Measurements from ENCODE around the gene RIMS4. TPM values are rescaled to one million over a fixed set of nuclear protein-coding genes. Genes with fewer than 3 reads are reported as not detected.
A peak's percentile ranks its signal among the peaks of the same experiment; 100 is the strongest.
"Not testable (repeated sequence)": the region's sequence is repeated elsewhere in the genome, so short reads cannot be mapped to it uniquely, and the experiment has no call there.

Gene RIMS4
- total RNA-seq, 1 donor from 2014 or later, result 8.0 TPM

DNA sequence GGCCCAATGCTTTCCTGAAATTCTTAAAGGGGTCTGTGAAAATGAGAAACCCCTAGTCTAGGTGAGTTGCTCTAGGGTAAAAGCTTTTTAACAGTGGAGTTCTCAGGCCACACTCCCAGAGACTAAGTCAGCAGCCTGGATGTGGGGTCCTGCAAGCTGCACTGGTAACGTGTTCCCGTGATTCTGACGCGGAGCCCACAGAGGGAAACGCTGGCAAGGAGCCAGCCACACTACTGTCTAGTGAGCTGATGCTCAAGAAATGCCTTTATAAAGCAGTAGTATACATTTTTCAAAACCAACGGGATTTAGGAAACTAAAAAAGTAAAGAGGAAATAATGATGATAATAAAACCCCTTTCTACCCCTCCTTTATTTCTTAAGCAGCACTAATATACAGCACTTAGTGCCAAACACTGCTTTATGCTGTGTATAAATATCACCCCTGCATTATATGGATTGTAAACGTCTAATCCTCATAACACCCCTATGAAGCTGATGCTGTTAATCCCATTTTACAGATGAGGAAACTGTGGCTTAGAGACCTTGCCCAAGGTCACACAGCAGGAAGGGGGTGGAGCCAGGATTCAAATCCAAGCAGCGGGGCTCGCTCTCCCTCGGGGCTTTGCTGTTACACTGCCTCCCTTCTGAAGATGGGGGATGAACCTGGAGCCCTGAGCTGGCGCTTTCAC lies 39.7 kb downstream of the RIMS4 start:
- ATAC-seq (no peak), DNase-seq (ENCODE audit: low spot score) (no peak)
- intact Hi-C loops (cut with DNase I), result no loop called here

DNA sequence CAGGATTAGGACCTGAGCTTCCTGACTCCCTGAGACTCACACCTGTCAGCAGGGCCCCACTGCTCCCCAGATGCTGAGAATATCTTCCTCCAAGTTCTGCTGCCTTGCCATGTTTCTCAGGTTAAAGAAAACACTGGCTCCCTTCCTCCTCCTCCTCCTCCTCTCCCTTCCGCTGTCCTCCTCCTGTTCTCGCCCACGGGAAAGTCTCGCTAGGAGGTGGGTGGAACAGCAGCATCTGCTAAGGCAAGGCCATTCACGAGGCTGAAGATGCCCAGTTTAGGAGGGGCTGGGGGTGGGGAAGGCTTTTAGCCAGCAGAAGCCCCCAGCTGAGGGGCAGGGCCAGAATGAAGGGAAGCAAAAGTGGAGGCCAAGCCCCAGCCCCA lies 40.9 kb downstream of the RIMS4 start:
- ATAC-seq, result no peak
- intact Hi-C loops (cut with DNase I), result no loop called here

DNA sequence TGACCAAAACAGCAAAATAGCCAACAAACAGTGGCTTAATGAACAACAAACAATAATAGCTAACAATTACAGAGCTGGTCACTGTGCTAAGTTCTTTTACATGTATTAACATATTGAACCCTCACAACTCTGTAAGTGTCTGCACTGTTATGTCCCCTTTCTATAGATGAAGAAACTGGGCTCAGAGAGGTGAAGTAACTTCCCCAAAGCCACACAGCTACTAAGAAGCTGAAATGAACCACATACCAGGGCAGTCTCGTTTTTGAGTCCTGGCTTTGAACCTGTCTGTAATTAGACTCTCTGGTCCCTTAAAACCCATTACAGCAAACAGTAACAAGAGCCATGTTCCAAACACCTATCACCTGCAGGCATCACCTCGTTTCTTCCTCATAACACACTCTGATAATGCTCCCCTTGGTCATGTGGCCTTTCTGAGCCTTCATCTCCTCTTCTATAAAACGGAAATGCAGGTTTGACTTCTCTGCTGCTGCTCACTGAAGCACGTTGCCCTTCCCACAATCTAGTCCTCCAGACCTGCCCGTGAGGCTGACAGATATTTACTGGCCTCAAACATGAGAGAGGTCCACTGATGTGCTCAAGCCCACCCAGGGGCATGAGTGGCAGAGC lies 41.4 kb downstream of the RIMS4 start:
- no peak for ATAC-seq
- intact Hi-C loops (cut with DNase I), result no loop called here
- no peak for DNase-seq (ENCODE audit: low spot score)

More for the DNA sequence above, 40.9 kb downstream of the RIMS4 start:
- DNase-seq (ENCODE audit: low spot score), result no peak

DNA sequence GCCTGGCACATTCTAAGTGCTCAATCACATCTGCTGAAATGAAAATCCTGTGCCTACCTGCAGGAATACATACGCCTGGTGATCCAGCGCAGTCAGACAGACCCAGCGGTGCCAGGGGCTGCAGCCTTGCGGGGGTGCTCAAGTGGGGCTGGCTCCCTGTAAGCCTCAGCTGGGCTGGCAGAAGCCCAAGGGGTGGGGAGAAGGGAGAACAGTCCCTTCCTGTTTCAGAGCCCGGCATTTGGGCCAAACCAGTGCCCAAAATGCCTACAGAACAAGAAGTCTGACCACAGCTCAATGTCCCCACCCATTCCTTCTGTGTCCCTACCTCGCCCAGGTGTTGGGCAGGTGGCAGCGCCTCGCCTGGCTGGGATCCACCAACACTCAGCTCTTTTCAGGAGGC lies 42.1 kb downstream of the RIMS4 start:
- DNase-seq (ENCODE audit: low spot score) (no peak), ATAC-seq (no peak)
- intact Hi-C loops (cut with DNase I), result no loop called here

DNA sequence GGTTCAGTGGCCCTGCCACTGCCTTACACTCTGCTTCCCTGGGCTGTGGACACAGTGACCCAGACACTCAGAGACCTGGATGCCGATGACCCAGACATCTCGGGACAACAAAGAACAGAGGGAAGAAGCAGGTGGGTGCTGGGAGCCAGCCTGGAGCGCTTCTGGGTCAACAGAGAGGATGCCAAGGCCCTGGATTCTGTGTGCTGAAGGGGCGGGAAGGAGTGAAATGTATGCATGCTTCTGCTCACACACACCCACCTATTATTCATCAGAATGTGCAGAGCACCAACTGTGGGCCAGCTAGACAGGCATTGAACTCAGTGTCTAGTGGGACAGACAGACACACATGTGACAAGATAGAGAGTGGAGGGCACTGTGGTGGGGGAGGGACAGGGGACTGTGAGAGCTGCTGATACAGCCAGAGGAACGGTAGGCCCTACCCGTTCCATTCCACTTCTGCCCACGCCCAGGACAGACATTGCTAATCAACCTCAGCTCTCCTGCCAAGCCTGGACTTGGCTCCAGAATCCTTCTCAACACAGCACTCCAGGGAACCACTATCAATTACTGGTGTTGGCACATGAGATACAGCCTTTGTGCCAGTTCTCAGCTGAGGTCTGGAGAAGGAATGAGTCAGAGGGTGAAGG lies 44.5 kb downstream of the RIMS4 start:
- intact Hi-C loops (cut with DNase I), result no loop called here
- DNase-seq (ENCODE audit: low spot score) (no peak), ATAC-seq (no peak)

DNA sequence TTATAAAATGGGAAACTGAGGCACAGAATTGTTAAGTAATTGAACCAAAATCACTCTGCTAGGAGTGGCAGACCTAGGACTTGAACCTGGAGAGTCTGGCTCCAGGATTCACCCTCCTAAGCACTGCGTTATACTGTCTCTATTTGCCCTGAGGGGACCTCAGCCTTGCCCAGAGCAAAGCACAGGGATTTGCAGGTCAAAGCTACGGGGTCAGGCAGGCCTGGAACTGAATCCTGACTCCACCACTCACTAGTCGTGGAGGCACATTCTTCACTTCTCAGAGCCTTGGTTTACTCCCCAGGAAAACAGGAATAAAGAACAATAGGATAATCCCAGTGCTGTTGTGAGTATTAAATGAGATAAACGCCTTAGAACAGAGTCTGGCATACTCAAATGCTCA lies 45.3 kb downstream of the RIMS4 start:
- intact Hi-C loops (cut with DNase I), result no loop called here
- DNase-seq (ENCODE audit: low spot score), result no peak
- ATAC-seq, result no peak

DNA sequence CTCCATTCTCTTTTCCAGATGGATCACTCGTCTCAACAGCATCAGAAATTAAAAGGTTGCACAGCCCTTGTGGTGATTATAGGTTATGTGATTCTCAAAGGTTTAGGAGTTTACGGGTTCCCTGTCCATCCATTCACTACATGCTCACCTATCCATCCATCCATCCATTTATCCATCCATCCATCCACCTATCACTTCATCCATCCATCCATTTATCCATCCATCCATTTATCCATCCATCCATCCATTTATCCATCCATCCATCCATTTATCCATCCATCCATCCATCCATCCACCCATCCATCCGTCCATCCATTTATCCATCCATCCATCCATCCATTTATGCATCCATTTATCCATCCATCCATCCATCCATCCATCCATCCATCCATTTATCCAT lies 46.5 kb downstream of the RIMS4 start:
- intact Hi-C loops (cut with DNase I); DNase-seq (ENCODE audit: low spot score); ATAC-seq: not testable (repeated sequence)

DNA sequence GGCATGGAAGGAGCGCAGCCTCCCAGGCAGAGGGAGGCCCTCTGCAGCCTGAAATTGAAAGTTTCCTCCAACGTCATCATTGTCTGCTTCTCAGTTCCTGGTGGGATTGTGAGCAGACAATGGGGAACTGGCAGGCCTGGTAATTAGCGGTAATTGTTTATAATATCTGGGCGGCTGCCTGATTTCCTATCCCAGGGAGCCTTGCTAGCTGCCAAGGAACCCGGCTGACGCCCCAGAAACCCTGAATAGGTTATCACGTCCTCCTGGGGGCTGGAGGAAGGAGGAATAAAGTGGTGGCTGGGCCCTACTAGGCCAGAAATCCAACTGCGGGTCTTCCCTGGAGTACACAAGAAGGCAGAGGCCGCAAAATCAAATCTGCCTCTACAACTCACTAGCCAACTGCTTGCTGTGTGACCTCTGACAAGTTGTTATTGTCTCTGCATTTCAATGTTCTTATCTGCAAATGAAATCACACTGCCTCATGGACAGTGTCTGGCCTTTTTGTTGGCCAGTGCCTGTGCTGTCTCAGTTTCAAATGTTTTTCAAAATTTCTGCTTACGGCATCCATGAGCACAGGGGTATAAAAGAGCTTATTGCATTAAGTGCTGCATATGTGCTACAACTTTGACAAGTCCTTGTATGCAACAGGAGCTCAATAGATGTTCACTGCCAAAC lies 47.7 kb downstream of the RIMS4 start:
- no peak for ATAC-seq

DNA sequence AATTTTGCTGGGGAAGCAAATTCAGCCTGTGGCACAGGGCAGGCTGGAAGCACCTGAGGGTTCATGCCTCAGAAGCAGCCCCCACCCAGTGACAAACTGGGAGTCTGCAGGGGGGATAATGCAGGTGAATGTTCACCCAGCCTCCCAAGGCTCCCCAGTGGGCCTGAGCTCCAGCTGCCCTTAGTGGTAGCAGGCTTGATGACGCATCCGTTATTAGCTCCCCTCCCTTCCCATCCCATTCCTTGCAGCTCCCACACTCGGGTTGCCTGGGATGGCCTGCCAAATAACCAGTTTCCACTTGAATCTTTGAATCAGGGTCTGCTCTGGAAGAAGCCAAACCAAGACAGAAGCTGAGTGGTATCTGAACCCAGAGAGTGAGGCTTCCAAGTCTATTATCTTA lies 48.9 kb downstream of the RIMS4 start:
- DNase-seq (ENCODE audit: low spot score) (no peak), ATAC-seq (peak; percentile 33)
- intact Hi-C loops (cut with DNase I), result no loop called here

More for the DNA sequence above, 47.7 kb downstream of the RIMS4 start:
- DNase-seq (ENCODE audit: low spot score), result no peak
- intact Hi-C loops (cut with DNase I), result no loop called here

DNA sequence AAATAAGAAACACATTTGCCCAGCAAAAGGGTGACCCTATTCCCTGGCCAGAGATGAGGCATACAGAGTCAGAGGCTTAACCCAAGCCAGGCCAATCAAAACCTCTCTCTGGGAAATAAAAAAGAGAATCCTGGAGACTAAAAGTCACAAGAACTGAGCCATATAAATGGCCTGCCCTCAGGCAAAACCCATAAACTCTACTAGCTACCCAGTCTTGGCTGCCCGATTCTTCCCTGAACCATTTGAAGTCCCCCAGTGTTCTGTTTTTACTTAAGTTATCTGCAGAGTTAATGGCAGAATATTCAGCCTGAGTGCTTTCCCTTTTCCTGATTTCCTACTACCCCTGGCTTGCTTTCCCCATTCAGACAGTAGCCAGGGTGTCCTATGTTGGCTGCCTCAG lies 50.8 kb downstream of the RIMS4 start:
- intact Hi-C loops (cut with DNase I), result loop anchor here (5.0 kb wide), 1 partner anchor 777 kb away; no protein-coding TSS in a partner anchor
- DNase-seq (ENCODE audit: low spot score) (no peak), ATAC-seq (no peak)

DNA sequence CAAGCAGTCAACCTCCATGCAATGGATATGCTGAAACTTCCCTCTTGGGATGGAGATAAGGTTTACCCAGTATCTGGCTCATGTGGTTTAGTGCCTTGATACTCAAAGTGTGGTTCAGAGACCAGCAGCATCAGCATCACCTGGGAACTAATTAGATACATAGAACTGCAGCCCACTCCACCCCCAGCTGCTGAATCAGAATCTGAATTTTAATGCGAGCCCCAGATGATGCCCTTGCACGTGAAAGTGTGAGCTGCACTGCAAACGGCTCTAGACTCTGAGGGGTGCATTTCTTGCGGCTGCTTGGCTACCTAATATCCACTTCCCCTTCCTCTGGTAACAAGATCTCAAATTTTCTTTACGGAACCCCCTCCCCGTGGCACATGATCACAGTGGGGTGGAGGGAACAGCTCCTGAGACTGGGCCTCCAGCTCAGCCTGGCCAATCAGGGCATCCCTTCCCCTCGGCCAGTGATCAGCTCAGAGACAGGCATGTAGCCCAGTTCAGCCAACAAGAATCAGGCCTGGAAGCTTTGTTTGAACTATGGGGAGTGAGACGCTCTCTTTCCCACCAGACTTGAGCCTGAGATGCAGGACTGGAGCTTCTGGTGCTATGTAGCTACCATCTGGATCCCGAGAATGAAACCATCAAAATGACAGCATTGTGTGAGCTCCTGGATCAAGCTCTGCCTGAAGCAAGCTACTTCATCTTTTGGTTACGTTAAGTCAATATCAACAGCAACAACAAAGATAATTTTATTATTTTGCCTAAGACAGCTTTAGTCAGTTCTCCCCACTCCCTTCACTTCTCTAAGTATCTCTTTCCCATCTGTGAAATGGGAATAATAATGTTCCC lies 51.9 kb downstream of the RIMS4 start:
- no peak for ATAC-seq
- intact Hi-C loops (cut with DNase I), result loop anchor here (5.0 kb wide), 1 partner anchor 776 kb away; no protein-coding TSS in a partner anchor
- DNase-seq (ENCODE audit: low spot score), result no peak

DNA sequence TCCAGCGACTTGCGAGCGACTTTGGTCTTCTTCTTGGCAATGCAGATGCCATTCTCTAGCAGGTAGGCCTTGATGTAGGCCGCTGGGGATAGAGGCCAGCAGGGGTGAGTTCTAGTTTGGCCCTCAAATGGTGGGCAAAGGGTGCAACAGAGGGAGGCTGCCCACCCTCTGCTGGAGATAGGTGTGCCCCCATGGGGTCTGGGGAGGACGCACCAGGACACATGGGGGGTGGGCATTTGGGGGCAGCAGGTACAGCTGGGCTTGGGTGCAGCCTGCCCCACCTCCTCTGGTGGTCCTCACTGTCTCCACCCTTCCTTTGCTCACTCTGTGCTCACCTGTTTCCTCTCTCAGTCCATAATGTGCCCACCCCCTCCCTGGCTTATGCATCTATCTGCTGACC lies 53.4 kb downstream of the RIMS4 start:
- ATAC-seq (no peak), DNase-seq (ENCODE audit: low spot score) (no peak)
- intact Hi-C loops (cut with DNase I), result loop anchor here (5.0 kb wide), 1 partner anchor 775 kb away; no protein-coding TSS in a partner anchor

DNA sequence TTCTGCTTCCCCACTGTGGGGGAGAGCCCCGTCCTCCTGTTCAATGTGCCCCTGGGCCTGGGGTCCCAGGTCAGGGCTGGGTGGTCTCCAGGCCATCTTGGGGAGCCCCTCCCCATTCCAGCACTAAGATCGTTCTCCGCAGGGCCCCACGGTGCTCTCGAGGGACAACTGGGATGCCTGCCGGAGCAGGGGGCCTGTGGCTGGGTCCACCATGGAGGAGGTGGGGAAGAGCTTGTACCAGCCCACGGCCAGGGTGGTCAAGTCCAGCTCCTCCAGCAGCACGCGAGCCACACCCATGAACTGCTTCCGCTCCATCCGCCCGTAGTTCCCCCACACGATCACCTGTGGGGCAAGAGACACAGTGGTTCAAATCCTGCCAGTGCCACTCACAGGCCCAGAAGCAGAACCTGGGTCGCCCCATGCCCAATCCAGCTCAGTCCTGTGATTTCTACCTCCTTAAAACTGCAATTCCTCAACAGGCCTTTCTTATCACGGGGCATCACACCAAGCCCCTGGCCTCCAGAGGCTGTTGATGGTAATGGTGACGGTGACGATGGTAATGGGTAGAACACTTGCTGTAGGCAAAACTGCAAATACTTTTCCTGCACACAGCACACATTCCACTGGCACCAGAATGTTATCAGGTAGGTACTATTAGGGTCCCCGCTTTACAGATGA lies 54.2 kb downstream of the RIMS4 start:
- DNase-seq (ENCODE audit: low spot score) (no peak), ATAC-seq (no peak)
- intact Hi-C loops (cut with DNase I), result loop anchor here (5.0 kb wide), 1 partner anchor 774 kb away; no protein-coding TSS in a partner anchor

DNA sequence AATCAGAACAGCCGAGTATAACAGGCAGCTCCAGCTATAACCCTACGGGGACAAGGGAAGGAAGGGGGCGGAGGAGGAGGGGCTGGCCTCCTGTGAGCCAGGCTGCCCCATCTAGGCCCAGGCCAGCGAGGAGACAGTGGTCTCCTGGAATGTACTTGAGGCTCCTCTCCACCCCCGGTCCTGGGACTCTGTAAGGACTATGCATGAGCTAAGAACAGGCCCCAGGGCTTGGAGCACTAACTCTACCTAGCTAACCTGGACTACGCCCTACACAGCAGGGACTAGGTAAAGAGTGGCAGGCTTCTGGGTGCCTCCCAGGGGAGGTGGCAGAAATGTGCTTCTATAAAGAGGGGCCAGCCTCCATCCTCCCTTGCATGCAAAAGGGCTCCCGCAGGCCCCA lies 55.8 kb downstream of the RIMS4 start:
- no peak for DNase-seq (ENCODE audit: low spot score)
- no peak for ATAC-seq
- intact Hi-C loops (cut with DNase I), result no loop called here

DNA sequence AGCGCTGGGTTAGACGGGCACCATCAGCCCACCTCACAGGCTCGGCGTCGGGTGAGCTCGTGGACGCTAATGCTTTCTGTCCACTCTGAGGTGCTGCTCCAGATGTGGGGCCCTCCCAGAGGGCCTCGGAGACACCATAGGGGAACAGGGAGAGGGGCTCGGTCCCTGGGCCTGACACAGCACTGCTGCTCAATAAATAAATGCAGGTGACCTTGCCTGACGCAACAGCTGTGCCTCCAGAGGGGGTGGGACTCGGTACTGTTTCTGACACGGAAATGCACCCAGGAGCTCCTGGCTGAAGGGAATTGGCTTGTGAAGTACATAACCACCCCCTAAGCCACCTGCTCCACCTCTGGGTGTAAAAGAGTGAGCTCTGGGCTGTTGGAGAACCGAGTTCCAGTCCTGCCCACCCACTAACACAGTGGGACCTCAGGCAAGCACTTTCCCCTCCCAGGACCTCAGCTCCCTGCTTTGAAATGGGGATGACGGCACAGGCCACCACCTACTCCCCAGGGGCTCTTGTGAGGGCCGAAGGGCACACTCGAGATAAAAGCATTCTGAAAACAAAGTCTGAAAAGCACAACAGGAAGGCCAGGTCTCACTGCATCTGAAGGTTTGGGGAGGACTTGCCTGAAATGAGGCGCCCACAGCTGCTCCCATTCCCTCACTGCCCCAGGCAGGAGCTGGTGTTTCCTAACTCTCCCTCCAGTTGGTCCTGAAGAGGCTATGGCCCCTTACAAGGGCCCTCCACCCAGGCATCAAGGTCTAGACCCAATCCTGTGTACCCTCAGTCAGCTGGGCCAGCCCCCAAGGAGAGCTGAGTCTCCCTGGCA lies 58.0 kb downstream of the RIMS4 start:
- intact Hi-C loops (cut with DNase I), result no loop called here
- ATAC-seq (no peak), DNase-seq (ENCODE audit: low spot score) (no peak)

DNA sequence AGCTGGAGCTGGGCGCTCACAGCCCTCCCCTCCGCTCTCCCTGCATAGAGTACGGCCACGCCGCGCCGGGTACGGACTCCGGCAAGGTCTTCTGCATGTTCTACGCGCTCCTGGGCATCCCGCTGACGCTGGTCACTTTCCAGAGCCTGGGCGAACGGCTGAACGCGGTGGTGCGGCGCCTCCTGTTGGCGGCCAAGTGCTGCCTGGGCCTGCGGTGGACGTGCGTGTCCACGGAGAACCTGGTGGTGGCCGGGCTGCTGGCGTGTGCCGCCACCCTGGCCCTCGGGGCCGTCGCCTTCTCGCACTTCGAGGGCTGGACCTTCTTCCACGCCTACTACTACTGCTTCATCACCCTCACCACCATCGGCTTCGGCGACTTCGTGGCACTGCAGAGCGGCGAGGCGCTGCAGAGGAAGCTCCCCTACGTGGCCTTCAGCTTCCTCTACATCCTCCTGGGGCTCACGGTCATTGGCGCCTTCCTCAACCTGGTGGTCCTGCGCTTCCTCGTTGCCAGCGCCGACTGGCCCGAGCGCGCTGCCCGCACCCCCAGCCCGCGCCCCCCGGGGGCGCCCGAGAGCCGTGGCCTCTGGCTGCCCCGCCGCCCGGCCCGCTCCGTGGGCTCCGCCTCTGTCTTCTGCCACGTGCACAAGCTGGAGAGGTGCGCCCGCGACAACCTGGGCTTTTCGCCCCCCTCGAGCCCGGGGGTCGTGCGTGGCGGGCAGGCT lies 60.1 kb downstream of the RIMS4 start:
- DNase-seq (ENCODE audit: low spot score) (no peak), ATAC-seq (no peak)
- intact Hi-C loops (cut with DNase I), result no loop called here

DNA sequence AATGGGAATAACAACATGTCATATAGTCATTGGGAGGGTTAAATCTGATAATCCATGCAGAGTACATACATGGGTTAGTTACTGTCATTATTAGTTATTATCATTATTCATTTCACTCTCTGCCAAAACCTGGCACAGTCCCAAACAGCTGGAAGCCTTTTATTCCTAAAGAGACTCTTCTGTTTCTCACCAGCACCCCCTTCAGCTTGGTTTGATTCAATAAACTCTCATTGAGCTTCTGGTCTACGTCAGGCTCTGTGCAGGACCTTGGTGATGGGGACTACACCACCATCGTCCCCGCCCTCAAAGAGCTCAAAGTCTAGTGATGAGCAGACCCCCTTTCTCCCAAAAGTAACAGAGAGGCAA lies 62.4 kb downstream of the RIMS4 start:
- intact Hi-C loops (cut with DNase I), result loop anchor here (5.0 kb wide), 1 partner anchor 119 kb away; no protein-coding TSS in a partner anchor
- ATAC-seq (no peak), DNase-seq (ENCODE audit: low spot score) (no peak)
